GM12891 (cell line): ENCODE measurements around the gene FADS1.

Source experiments
- PAX5 ChIP-seq: IDR thresholded peaks from 2 replicates; pipeline ENCODE4 v1.6.1; 2011; ENCODE audit warnings: low read length, moderate library complexity, mild to moderate bottlenecking; ENCODE audit not compliant: insufficient read depth, severe bottlenecking
- POLR2A ChIP-seq: IDR thresholded peaks from 2 replicates; pipeline ENCODE4 v1.6.1; 2011; ENCODE audit warnings: low read depth, low read length, control low read depth
- POLR2AphosphoS5 ChIP-seq: IDR thresholded peaks from 2 replicates; pipeline ENCODE4 v1.6.1; 2011; ENCODE audit warnings: low read depth, low read length, control low read depth
- SPI1 ChIP-seq: IDR thresholded peaks from 2 replicates; pipeline ENCODE4 v1.6.1; 2011; ENCODE audit warnings: low read depth, low read length, control low read depth
- TAF1 ChIP-seq: IDR thresholded peaks from 2 replicates; pipeline ENCODE4 v1.6.1; 2011; ENCODE audit warnings: low read depth, low read length, control low read depth

DNA sequence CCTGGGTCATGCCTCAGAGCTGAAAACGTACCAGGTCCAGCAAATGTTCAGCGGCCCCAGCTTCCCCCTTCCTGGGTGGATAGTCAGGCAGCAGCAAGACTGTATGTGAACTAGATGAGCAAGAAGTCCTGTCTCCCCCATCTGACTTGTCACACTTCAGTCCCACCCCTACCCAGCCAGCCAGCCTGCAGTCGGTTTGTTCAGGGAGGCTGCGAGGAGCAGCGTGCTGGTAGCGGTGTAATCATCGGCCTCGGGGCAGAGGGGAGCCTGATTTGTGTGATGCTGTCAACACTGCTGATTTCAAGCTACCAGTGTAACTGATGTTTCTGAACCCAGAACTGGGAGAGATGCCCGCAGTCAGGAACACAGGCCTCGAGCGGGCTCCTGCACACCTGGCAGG lies 34.0 kb downstream of the FADS1 start:
- TF ChIP-seq POLR2A (no peak), POLR2AphosphoS5 (no peak), PAX5 (no peak), TAF1 (no peak), SPI1 (no peak)
